ENCODE results near the gene CNTRL. TPM values are rescaled to one million over a fixed set of nuclear protein-coding genes. Genes with fewer than 3 reads are reported as not detected.

The CNTRL gene
- total and polyA plus RNA-seq, 4 donors, result 1.6 to 8.7 (median 4.4) TPM

GRCh38 chr9:121138561-121138960, 63.8 kb downstream of the CNTRL start (continued):
- TF ChIP-seq ZBTB33 (IDR thresholded peaks at IDR 0.05) (no peak), HNF4A (conservative IDR thresholded peaks at IDR 0.05) (no peak), FOXA1 (IDR thresholded peaks at IDR 0.05) (no peak)

GRCh38 chr9:121138973-121139372, 64.2 kb downstream of the CNTRL start:
- Histone ChIP-seq H3K27ac (ENCODE audit: low read depth in 1 of 2, low read length in 2 of 2) (no peak overlapping the region), H3K4me1 (ENCODE audit: control insufficient read depth in 4 of 4, insufficient read depth in 4 of 4, low read length in 3 of 4) (no peaks in the 10 kb centered on the region), H3K27me3 (ENCODE audit: control insufficient read depth in 4 of 4, insufficient read depth in 4 of 4, low read length in 3 of 4) (no peaks in the 10 kb centered on the region), H3K36me3 (ENCODE audit: control insufficient read depth in 4 of 4, insufficient read depth in 3 of 4, low read depth in 1 of 4, low read length in 3 of 4) (peaks cover 3 to 26% (median 19%) of the 10 kb centered on the region in 4 donors), H3K9me3 (ENCODE audit: control insufficient read depth in 4 of 4, low read length in 3 of 4) (no peaks in the 10 kb centered on the region), H3K9ac (ENCODE audit: low read depth in 1 of 2, low read length in 2 of 2) (no peak overlapping the region), H3K4me3 (ENCODE audit: low read depth in 1 of 3, low read length in 3 of 3) (no peak overlapping the region)
- no peak for DNase-seq (ENCODE audit: low spot score)
- TF ChIP-seq RXRA (IDR thresholded peaks at IDR 0.05) (no peak), HNF4G (IDR thresholded peaks at IDR 0.05) (no peak), REST (IDR thresholded peaks at IDR 0.05) (no peak), NR2F2 (IDR thresholded peaks at IDR 0.05) (no peak), EGR1 (IDR thresholded peaks at IDR 0.05; ENCODE audit: low read depth in 2 of 2) (no peak), YY1 (IDR thresholded peaks at IDR 0.05) (no peak), FOXA1 (IDR thresholded peaks at IDR 0.05) (no peak), MAX (IDR thresholded peaks at IDR 0.05) (no peak), GABPA (IDR thresholded peaks at IDR 0.05 in 1 of 2, conservative IDR thresholded peaks at IDR 0.05 in 1 of 2) (no peak), FOXA2 (IDR thresholded peaks at IDR 0.05) (no peak), ZBTB33 (IDR thresholded peaks at IDR 0.05) (no peak), SP1 (IDR thresholded peaks at IDR 0.05) (no peak)
- 88% methylated on average over 3 of the region's 3 CpGs for WGBS

- H3K27ac ChIP-seq (ENCODE audit: low read depth in 1 of 2, low read length in 2 of 2), result no peak overlapping the region
- H3K36me3 ChIP-seq (ENCODE audit: control insufficient read depth in 4 of 4, insufficient read depth in 3 of 4, low read depth in 1 of 4, low read length in 3 of 4), result peaks cover 5 to 32% (median 26%) of the 10 kb centered on the region in 4 donors
- H3K9me3 ChIP-seq (ENCODE audit: control insufficient read depth in 4 of 4, low read length in 3 of 4), result no peaks in the 10 kb centered on the region
- no peaks in the 10 kb centered on the region for H3K27me3 ChIP-seq (ENCODE audit: control insufficient read depth in 4 of 4, insufficient read depth in 4 of 4, low read length in 3 of 4)
- DNase-seq (ENCODE audit: low spot score), result no peak
- peaks cover 0 to 2% (median 0%) of the 10 kb centered on the region in 4 donors for H3K4me1 ChIP-seq (ENCODE audit: control insufficient read depth in 4 of 4, insufficient read depth in 4 of 4, low read length in 3 of 4)
- WGBS, result 100% methylated on average over 1 of the region's 1 CpG
- no peak overlapping the region for H3K9ac ChIP-seq (ENCODE audit: low read depth in 1 of 2, low read length in 2 of 2)
- H3K4me3 ChIP-seq (ENCODE audit: low read depth in 1 of 3, low read length in 3 of 3), result no peak overlapping the region
- TF ChIP-seq NR2F2 (IDR thresholded peaks at IDR 0.05), result no peak
- TF ChIP-seq HNF4G (IDR thresholded peaks at IDR 0.05), result no peak
- no peak for TF ChIP-seq FOXA2 (IDR thresholded peaks at IDR 0.05)
- no peak for TF ChIP-seq CTCF (IDR thresholded peaks at IDR 0.05; ENCODE audit: low read depth, low read length, missing input control)
- TF ChIP-seq RXRA (IDR thresholded peaks at IDR 0.05), result no peak
- TF ChIP-seq YY1 (IDR thresholded peaks at IDR 0.05), result no peak
- TF ChIP-seq ZBTB33 (IDR thresholded peaks at IDR 0.05), result no peak
Measured at GRCh38 chr9:121140162-121140561, 65.4 kb downstream of the CNTRL start.

Data from liver (tissue), 9 donors.